NCI-H2107 (cell line): ENCODE measurements around the gene AP5Z1.

ENCODE experiments used
- DNase-seq: peaks from one replicate; lab custom pipeline; 2025; lab: John Stamatoyannopoulos, UW

Gene AP5Z1

GRCh38 chr7:4766666-4767519 is 8.5 kb upstream of the AP5Z1 start:
- DNase-seq, result no peak

- DNase-seq, result no peak
These were observed 6.5 kb upstream of the AP5Z1 start for GRCh38 chr7:4768597-4769569.

DNA sequence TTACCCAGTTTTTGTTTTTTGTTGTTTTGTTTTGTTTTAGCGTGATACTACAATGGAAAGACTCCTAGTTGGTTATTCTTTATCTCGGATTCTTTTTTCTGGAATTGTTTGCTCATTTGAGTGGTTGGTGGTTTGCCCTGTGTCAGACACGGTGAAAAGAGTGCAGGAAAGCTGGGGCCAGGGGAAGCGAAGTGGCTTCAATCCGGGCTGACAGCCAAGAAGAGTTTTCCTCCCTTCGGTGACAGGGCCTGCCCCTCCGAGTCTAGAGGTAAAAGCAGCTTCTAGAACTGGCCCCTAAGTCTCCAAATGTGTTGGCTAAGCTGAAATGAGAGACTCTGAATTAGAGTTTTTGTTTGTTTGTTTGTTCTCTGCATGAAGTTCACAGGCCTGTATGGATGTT is 5.7 kb upstream of the AP5Z1 start:
- DNase-seq, result no peak

DNA sequence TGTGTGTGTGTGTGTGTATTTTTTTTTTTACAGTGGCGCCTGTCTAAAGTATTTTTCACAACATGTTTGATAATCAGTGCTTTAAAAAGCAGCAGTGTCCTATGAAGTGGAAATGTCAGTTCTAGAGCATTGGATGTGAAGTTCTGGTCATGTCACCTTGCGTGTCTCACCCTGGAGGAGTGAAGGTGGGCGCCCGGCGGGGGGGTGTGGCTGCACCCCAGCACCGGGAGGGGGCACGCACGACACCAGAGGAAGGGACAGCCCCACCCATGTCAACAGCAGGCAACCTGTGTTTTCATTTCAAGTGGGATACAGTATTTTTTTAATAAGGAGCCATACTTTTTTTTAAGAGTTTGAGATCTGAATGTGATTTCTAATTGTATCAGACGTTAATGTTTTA is 4.5 kb upstream of the AP5Z1 start:
- no peak for DNase-seq

DNA sequence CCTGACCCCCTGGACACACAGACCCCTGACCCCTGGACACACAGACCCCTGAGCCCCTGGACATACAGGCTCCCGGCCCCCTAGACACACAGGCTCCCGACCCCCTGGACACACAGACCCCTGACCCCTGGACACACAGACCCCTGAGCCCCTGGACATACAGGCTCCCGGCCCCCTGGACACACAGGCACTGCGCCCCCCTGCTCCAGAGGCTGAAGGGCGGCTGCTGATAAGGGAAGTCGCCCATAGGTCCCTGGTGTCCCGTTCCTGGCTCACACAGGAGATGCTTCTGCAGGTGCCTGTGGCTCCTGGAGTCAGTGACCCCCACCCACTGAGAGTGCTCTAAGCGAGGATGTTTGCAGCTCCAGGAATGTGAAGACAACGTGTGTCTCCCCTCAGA is 3.7 kb upstream of the AP5Z1 start:
- DNase-seq, result no peak

GRCh38 chr7:4772306-4772705 is 3.1 kb upstream of the AP5Z1 start:
- no peak for DNase-seq

DNA sequence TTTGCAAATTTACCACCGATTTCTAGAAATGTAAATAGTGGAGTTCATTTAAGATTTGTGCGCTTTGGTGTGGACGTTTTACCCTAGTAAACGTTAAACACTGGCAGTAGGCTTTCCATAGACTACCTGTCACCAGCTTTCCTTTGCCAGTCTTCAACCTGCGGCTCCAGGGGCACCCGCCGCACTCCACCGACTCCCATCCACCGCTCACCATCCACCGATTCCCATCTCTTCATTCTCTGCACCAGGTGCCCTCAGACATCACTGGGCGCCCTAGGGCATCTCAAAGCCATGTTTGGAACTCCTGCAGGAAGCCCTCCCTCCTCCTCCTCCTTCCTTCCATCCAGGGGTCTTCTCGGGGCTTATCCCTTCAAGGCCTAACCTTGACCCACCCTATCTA is 1.4 kb upstream of the AP5Z1 start:
- no peak for DNase-seq

DNA sequence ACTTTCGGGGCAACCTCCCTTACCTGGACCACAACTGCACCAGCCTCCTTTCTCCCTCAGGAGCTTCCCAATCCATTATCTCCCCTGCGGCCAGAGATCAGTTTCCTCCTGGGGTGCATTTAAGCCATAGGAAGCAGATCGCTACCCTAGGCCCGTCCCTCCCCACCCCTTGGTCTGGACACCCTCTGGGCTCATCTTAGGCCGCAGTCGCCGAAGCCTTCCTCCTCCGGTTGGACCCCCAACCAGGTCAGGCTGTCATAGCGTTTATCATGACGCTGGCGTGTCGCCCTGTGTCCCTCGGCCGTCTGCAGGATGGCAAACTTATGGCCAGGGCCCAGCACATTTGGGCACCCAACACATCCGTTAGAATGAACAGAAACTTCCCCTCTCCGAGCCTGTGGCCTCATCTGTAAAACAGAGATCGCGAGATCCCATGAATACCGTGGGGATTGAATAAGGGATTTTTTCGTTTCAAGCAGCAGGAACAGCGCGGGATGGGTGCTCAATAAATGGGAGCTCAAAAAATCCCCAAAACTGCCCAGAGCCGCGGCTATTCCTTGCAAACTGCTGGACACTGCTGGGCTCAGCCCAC is 669 bp upstream of the AP5Z1 start:
- DNase-seq, result no peak

GRCh38 chr7:4775848-4776623 is 613 bp downstream of the AP5Z1 start:
- DNase-seq, result no peak

- no peak for DNase-seq
These were observed 3.7 kb downstream of the AP5Z1 start for GRCh38 chr7:4779118-4779517.

GRCh38 chr7:4781366-4782069 is 6.1 kb downstream of the AP5Z1 start:
- no peak for DNase-seq

- DNase-seq, result no peak
These were observed 7.2 kb downstream of the AP5Z1 start for GRCh38 chr7:4782333-4783291.

DNA sequence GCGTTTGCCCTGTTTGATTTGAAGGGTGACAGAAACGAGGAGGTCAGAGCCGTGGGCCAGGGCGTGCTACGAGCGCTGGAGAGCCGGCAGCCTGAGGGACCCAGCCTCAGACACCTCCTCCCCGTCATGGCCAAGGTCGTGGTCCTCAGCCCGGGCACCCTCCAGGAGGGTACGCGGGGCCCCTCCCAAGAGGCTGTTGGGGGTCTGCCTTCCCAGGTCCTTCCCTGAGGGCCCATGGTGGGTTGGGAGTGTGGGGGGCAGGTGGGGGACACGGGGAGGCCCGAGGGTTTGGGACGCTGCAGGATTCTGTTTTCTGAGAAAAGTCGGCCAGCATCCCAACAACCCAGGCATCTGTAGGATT is 7.8 kb downstream of the AP5Z1 start:
- no peak for DNase-seq

- no peak for DNase-seq
These were observed 8.4 kb downstream of the AP5Z1 start for GRCh38 chr7:4783762-4784351.

DNA sequence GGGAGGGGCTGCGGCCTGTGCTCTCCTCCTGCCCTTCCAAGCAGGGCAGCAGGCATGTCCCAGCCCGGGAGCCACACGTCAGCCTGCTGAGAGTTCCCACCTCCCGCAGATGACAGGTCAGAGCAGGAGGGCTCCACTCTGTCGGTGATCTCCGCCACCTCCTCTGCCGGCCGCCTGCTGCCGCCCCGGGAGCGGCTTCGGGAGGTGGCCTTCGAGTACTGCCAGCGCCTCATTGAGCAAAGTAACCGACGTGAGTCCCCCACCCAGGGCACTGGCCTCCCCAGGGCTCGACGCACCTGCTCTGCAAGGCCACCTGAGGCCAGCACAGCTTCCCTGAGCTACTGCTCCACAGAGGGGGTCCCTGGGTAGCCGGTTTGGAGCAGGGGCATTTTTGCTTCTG is 9.4 kb downstream of the AP5Z1 start:
- no peak for DNase-seq

DNA sequence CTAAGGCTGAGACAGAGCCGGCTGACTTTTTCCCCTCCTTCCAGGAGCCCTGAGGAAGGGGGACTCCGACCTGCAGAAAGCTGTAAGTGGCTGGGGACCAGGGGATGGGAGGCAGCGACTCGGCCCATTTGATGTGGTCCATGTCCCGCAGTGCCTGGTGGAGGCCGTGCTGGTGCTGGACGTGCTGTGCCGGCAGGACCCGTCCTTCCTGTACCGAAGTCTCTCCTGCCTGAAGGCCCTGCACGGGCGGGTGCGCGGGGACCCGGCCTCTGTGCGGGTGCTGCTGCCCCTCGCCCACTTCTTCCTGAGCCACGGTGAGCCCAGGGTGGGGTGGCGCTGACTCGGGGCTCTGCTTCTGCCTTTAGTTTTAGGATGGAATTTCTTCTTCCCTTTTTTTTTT is 9.9 kb downstream of the AP5Z1 start:
- no peak for DNase-seq

DNA sequence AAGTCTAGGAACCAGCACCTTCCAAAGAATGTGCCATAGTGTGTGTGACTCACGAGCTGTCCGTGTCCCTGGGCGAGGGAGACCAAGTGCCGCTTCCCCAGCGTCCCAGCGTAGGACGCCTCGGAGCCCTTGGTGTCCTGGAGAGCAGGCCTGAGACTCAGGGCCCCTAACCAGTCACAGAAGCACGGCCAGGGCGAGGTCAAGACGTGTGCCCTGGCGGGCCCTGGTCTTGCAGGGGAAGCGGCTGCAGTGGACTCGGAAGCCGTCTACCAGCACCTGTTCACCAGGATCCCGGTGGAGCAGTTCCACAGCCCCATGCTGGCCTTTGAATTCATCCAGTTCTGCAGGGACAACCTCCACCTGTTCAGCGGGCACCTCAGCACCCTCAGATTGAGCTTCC is 10.6 kb downstream of the AP5Z1 start:
- no peak for DNase-seq

DNA sequence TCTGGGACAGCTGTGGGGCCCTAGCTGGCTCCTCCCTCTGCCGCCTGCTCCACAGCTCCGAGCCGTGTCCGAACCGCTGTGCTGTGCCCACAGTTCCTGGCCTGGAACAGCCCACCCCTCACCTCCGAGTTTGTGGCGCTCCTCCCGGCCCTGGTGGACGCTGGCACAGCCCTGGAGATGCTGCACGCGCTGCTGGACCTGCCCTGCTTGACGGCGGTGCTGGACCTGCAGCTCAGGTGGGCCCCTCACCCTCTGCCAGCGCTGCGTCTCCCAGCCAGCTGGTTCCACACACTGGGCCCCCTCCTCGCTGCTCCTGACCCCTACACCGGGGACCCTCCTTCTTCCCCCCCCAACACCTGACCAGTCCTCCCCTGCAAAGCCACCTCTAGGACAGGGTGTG is 12.1 kb downstream of the AP5Z1 start:
- no peak for DNase-seq

GRCh38 chr7:4787947-4788626 is 12.7 kb downstream of the AP5Z1 start:
- no peak for DNase-seq
